Skeletal muscle cell (primary cell): ENCODE results near the gene MLLT3.
A peak's percentile ranks its signal among the peaks of the same experiment; 100 is the strongest.

ENCODE experiments used
- DNase-seq: peaks from one replicate; pipeline ENCODE4 v3.0.0-alpha.2; 2010; ENCODE audit warnings: low read depth
- H3K4me3 ChIP-seq: 2 replicates; pipeline ENCODE4 v1.5.1; 2011; ENCODE audit warnings: low read depth, mild to moderate bottlenecking, control low read depth, low read length, moderate library complexity

The MLLT3 gene

DNA sequence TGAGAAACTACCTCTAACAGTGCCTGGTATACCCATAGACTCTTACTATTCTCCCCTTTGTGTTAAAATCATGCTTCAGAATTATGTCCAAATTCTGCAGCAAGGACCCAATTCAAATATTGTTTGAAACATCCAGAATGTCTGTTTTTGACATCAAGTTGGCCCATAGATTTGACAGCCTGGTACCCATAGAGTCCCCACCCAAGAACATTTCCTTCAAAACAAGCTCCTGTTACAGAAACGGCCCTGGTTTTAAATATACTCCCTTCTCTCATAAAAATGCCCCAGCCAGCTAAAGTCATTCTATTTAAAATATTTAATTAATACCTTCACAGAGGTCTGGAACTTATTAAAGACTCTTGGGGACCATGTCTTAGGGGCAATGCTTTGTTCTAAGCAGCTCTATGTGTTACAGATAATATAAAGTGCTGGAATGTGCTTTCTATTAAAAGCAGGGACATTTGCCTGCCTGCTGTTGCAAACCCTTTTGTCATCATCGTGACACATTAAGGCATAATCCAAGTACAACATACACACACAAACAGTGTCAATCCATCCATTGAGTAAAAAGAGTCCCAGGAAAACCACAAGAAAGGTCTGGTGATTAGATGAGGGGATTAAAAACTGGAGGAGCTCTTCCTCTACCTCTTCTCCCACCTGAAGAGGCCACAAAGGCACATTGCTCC lies 321.7 kb downstream of the MLLT3 start:
- H3K4me3 ChIP-seq, result no peak overlapping the region
- DNase-seq, result no peak

DNA sequence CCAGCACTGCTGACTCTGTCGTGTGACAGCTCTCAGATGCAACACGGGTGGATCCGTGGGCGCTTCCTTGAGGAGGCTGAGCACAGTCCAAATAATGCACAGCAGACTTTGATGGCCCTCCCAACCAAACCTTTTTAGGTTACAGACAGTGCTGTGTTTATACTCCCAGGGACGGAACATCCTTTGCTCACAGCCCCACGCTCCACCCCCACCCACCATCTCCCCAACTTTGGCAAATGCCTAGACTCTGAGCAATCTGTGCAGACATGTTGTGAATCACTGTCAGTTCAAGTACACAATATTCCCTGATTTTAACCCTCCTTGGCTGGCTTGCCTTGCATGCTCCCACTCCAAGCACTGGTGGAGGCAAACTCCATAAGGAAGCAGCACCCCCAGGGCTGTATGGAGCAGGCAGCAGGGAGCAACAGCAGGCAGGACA lies 324.6 kb downstream of the MLLT3 start:
- DNase-seq, result peak; percentile 84
- no peak overlapping the region for H3K4me3 ChIP-seq

DNA sequence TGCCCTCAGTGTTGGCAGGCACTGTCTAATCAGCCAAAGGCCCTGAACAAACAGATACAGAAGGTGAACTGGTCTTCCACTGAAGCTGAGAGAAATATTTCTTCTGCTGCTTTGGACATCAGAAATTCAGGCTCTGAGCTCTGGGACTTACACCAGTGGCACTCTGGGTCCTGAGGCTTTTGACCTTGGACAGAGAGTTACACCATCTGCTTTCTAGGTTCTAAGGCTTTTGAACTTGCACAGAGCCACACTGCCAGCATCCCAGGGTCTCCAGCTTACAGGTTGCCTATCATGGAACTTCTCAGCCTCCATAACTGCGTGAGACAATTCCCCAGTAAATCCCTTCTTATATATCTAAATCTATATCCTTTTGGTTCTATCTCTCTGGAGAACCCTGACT lies 326.7 kb downstream of the MLLT3 start:
- no peak overlapping the region for H3K4me3 ChIP-seq
- DNase-seq, result no peak

DNA sequence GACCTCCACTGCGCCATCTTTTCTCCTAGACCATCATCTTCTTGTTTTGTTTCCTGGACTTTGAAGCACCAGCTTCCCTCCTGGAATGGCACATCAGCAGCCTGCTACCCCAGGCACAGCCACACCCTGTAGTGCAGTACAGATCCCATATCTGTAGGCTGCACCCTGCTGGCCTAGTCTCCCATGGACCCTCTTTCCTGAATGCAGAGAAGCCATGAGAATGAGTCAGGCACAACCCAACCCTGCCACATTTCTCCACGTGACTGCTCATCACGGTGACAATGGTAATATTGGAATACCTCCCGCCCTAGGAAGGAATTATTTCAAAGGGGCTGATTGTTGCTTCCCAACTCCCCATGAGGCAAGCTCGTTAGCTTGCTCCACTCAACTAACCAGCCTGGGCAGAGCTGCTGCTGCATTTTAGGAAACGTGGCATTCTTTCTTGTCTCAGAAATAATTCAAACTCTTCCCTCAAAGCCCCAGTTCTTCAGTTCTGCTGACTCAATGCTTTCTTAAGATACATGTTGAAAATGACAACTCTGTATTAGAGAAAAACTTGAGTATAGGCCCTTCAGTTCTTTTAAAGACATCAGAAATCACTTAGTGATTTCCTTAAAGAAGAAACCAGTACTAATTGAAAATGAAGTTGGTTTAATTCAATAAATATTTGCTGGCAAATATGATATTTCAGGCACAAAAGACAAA lies 328.1 kb downstream of the MLLT3 start:
- no peak overlapping the region for H3K4me3 ChIP-seq
- no peak for DNase-seq

DNA sequence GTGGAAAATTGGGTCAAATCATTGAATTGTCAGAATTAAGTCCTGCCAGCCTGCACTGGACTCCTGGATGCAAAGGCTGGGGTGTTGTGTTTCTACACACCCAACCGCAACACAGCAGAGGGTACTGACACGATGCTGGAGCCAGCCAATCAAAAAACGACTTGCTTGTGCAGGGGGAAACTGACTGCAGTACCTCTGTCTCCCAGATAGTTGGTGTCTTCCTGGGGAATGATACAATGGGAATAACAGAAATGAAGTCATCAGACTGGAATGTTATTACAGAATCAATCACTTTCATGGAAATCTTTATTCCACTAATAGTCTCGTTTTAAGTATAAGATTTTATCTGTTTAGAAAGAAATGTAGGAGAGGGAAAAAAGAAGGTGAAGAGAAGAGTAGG lies 330.3 kb downstream of the MLLT3 start:
- no peak for DNase-seq

More for the DNA sequence above, 330.3 kb downstream of the MLLT3 start:
- no peak overlapping the region for H3K4me3 ChIP-seq
